ENCODE data around the gene DDIT3. TPM values are rescaled to one million over a fixed set of nuclear protein-coding genes. Genes with fewer than 3 reads are reported as not detected.

DDIT3 gene
- total RNA-seq, 2 experiments from 2014 or later, result 15.3 to 15.9 TPM

DNA sequence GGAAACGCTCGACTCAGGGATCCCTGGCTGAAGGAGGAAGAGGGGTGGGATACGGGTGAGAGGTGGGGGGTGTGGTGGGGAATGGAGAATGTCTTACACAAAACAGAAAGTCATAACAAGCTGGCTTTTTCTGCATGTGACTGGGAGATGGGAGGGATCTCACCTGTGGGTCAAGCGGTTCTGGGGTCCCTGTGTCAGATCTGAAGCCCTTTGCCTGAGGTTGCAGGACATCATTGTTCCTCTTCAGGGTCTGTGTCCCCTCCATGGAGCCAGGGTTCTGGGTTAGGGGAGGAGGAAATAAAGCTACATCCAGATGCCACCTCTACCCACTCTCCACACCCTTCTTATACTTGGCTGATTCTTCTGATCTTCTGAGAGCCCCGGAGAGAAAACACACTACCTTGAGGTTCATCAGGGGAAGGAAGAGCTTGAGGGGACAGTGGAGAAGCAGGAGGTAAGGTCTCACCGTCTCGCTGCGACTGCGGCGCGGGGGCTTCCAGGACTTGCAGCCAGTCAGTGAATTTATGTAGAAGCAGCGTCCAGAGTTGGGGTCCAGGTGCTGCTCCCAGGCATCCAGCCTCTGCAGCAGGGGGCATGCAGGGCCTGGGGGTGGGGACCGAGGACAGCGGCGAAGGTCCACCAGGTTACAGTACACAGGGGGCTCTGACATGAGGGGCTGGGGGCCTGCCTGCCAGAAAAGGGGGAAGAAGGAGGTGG lies 43.2 kb downstream of the DDIT3 start:
- CTCF ChIA-PET, result interaction anchor here (0.5 to 12.4 kb wide), 22 partner anchors 10 to 265 kb away, joined by 3 to 193 read pairs (median 4); partner anchors contain the start of genes GLI1, MARS1 and OS9
- Mint-ChIP-seq H3K4me1 (peaks cover 66% of the 10 kb centered on the region), H3K9me3 (ENCODE audit: low read depth) (no peaks in the 10 kb centered on the region), H3K4me3 (peak overlapping the region; percentile 89), H3K27me3 (no peaks in the 10 kb centered on the region), H3K27ac (peak overlapping the region; percentile 100), H3K36me3 (peaks cover 48% of the 10 kb centered on the region)
- ATAC-seq, result no peak
- DNase-seq, result no peak

- DNase-seq (peak; percentile 89), ATAC-seq (peak; percentile 25)
- CTCF ChIA-PET, result interaction anchor here (0.5 to 12.4 kb wide), 20 partner anchors 10 to 236 kb away, joined by 3 to 193 read pairs (median 4); partner anchors contain the start of genes GLI1, MARS1 and OS9
- H3K4me1 Mint-ChIP-seq, result peaks cover 62% of the 10 kb centered on the region
- H3K36me3 Mint-ChIP-seq, result peaks cover 52% of the 10 kb centered on the region
- peak overlapping the region; percentile 100 for H3K27ac Mint-ChIP-seq
- H3K27me3 Mint-ChIP-seq, result no peaks in the 10 kb centered on the region
- H3K9me3 Mint-ChIP-seq (ENCODE audit: low read depth), result no peaks in the 10 kb centered on the region
- H3K4me3 Mint-ChIP-seq, result peak overlapping the region; percentile 89
These were observed 43.9 kb downstream of the DDIT3 start for GRCh38 chr12:57476162-57476992.

DNA sequence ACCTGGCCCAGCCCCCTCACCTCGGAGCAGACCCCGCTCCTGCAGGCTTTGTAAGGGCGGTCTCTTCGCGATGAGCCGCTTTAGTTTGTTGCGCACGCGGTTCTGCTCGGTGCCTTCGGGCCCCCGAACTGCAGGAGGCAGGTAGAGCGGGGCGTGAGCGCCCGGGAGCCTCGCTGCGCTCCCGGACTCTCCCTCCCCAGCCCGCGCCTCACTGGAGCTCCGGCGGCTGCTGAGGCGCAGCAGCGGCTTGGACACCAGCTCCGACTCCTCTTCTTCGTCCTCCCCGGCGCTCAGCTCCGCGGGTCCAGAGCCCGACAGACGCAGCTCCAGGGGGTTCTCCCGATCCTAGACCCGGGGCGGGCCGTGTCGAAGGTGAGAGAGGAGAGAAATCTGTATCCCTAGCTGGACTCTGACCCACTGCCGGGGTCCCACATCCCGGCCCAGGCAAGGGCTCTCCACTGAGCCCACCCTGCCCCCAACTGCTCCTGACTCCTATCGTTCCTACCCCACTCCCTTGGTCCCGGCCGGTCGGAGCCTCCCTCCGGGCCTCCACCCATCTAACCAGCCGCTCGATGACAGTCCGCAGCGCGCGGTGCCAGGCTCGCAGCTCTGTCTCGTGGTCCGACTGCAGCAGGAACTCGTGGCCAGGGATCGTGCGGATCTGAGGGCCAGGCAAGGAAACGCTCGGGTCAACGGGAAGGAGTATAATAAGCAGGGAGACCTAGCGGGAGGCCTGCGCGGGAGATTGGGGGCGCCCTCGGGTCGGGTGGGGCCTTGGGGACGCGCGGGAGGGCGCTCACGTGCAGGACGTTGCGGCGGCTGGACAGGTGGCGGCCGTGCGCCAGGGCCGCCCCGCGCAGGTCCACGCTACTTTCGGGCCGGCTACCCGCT lies 44.8 kb downstream of the DDIT3 start:
- H3K27ac Mint-ChIP-seq, result peak overlapping the region; percentile 54
- H3K9me3 Mint-ChIP-seq (ENCODE audit: low read depth), result no peaks in the 10 kb centered on the region
- peaks cover 52% of the 10 kb centered on the region for H3K36me3 Mint-ChIP-seq
- CTCF ChIA-PET, result interaction anchor here (0.7 to 12.4 kb wide), 15 partner anchors 10 to 233 kb away, joined by 3 to 193 read pairs (median 5); partner anchors contain the start of genes GLI1 and MARS1
- H3K27me3 Mint-ChIP-seq, result no peaks in the 10 kb centered on the region
- ATAC-seq (no peak), DNase-seq (no peak)
- peak overlapping the region; percentile 89 for H3K4me3 Mint-ChIP-seq
- peaks cover 55% of the 10 kb centered on the region for H3K4me1 Mint-ChIP-seq

- Mint-ChIP-seq H3K4me1 (peaks cover 50% of the 10 kb centered on the region), H3K36me3 (peaks cover 54% of the 10 kb centered on the region)
- CTCF ChIA-PET, result interaction anchor here (0.7 to 12.4 kb wide), 6 partner anchors 11 to 232 kb away, joined by 3 to 193 read pairs (median 4); partner anchors contain the start of gene GLI1
These were observed 45.5 kb downstream of the DDIT3 start for GRCh38 chr12:57474862-57475261.

GRCh38 chr12:57474430-57474829 lies 45.9 kb downstream of the DDIT3 start:
- peak overlapping the region; percentile 20 for H3K27ac Mint-ChIP-seq
- H3K4me3 Mint-ChIP-seq, result peak overlapping the region; percentile 39
- ATAC-seq (no peak), DNase-seq (no peak)
- no peaks in the 10 kb centered on the region for H3K9me3 Mint-ChIP-seq (ENCODE audit: low read depth)
- peaks cover 58% of the 10 kb centered on the region for H3K36me3 Mint-ChIP-seq
- H3K27me3 Mint-ChIP-seq, result no peaks in the 10 kb centered on the region
- CTCF ChIA-PET, result interaction anchor here (1.0 to 12.4 kb wide), 3 partner anchors 12 to 18 kb away, joined by 3 to 193 read pairs (median 4); partner anchors contain the start of gene GLI1
- H3K4me1 Mint-ChIP-seq, result peaks cover 48% of the 10 kb centered on the region

More at GRCh38 chr12:57474862-57475261, 45.5 kb downstream of the DDIT3 start:
- H3K9me3 Mint-ChIP-seq (ENCODE audit: low read depth), result no peaks in the 10 kb centered on the region
- H3K4me3 Mint-ChIP-seq, result peak overlapping the region; percentile 39
- no peaks in the 10 kb centered on the region for H3K27me3 Mint-ChIP-seq
- ATAC-seq, result no peak
- no peak for DNase-seq
- peak overlapping the region; percentile 16 for H3K27ac Mint-ChIP-seq

- Mint-ChIP-seq H3K9me3 (ENCODE audit: low read depth) (no peaks in the 10 kb centered on the region), H3K36me3 (peaks cover 62% of the 10 kb centered on the region), H3K4me1 (peaks cover 46% of the 10 kb centered on the region), H3K27ac (no peak overlapping the region), H3K27me3 (no peaks in the 10 kb centered on the region), H3K4me3 (peak overlapping the region; percentile 39)
- CTCF ChIA-PET, result interaction anchor here (1.0 to 12.4 kb wide), 2 partner anchors 12 to 18 kb away, joined by 3 to 193 read pairs; partner anchors contain the start of gene GLI1
- DNase-seq, result no peak
- no peak for ATAC-seq
These were observed 46.4 kb downstream of the DDIT3 start for GRCh38 chr12:57473886-57474285.

GRCh38 chr12:57473392-57473791 lies 46.9 kb downstream of the DDIT3 start:
- CTCF ChIA-PET, result interaction anchor here (12.4 kb wide), 1 partner anchor 11 kb away, joined by 193 read pairs; the partner anchor contains the start of gene GLI1
- H3K4me3 Mint-ChIP-seq, result no peak overlapping the region
- ATAC-seq, result no peak
- no peaks in the 10 kb centered on the region for H3K9me3 Mint-ChIP-seq (ENCODE audit: low read depth)
- DNase-seq, result no peak
- peaks cover 59% of the 10 kb centered on the region for H3K36me3 Mint-ChIP-seq
- no peaks in the 10 kb centered on the region for H3K27me3 Mint-ChIP-seq
- no peak overlapping the region for H3K27ac Mint-ChIP-seq
- peaks cover 41% of the 10 kb centered on the region for H3K4me1 Mint-ChIP-seq

DNA sequence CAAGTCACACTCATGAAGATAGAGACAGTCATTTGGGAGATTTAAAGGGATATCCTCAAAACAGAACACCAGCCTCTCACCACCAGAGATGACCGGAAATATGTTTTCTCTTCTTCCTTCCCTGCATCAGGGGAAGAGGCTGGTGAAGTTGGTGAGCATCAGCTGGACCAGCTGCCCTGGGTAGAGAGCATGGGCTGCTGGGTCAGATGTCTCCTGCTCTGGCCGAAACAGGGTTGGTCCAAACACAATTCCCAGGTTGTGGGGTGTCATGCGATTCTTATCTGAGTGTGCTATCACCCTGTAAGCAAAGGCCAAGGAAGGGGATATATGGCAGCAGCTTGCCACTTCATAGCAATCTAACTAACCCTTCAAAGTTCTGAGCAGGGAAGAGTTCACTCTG lies 47.9 kb downstream of the DDIT3 start:
- Mint-ChIP-seq H3K27ac (no peak overlapping the region), H3K4me1 (peaks cover 36% of the 10 kb centered on the region), H3K9me3 (ENCODE audit: low read depth) (no peaks in the 10 kb centered on the region), H3K4me3 (no peak overlapping the region), H3K36me3 (peaks cover 56% of the 10 kb centered on the region), H3K27me3 (no peaks in the 10 kb centered on the region)
- ATAC-seq, result no peak
- CTCF ChIA-PET, result interaction anchor here (12.4 kb wide), 1 partner anchor 10 kb away, joined by 193 read pairs; the partner anchor contains the start of gene GLI1
- DNase-seq, result no peak

DNA sequence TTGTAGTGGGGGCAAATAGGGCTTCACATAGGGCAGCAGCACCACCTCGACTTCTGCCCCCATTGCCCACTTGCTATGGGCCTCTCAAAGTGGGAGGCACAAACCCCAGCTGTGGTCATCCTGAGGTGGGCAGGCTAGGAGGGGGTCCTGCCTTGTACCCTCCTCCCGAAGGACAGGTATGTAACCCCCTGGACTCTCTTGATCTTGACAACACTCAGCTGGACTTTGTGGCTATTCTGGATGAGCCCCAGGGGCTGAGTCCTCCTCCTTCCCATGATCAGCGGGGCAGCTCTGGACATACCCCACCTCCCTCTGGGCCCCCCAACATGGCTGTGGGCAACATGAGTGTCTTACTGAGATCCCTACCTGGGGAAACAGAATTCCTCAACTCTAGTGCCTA lies 48.7 kb downstream of the DDIT3 start:
- DNase-seq, result no peak
- Mint-ChIP-seq H3K4me1 (peaks cover 36% of the 10 kb centered on the region), H3K36me3 (peaks cover 49% of the 10 kb centered on the region), H3K9me3 (ENCODE audit: low read depth) (no peaks in the 10 kb centered on the region), H3K27ac (no peak overlapping the region), H3K27me3 (no peaks in the 10 kb centered on the region), H3K4me3 (no peak overlapping the region)
- CTCF ChIA-PET, result interaction anchor here (12.4 kb wide), 1 partner anchor 9 kb away, joined by 193 read pairs; the partner anchor contains the start of gene GLI1
- ATAC-seq, result no peak

DNA sequence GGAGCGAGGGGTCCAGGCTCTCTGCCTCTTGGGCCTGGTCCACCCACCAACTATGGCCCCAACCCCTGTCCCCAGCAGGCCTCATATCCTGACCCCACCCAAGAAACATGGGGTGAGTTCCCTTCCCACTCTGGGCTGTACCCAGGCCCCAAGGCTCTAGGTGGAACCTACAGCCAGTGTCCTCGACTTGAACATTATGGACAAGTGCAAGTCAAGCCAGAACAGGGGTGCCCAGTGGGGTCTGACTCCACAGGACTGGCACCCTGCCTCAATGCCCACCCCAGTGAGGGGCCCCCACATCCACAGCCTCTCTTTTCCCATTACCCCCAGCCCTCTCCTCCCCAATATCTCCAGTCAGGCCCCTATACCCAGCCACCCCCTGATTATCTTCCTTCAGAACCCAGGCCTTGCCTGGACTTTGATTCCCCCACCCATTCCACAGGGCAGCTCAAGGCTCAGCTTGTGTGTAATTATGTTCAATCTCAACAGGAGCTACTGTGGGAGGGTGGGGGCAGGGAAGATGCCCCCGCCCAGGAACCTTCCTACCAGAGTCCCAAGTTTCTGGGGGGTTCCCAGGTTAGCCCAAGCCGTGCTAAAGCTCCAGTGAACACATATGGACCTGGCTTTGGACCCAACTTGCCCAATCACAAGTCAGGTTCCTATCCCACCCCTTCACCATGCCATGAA lies 49.2 kb downstream of the DDIT3 start:
- no peaks in the 10 kb centered on the region for H3K9me3 Mint-ChIP-seq (ENCODE audit: low read depth)
- no peak overlapping the region for H3K4me3 Mint-ChIP-seq
- DNase-seq, result no peak
- H3K36me3 Mint-ChIP-seq, result peaks cover 44% of the 10 kb centered on the region
- ATAC-seq, result no peak
- no peaks in the 10 kb centered on the region for H3K27me3 Mint-ChIP-seq
- CTCF ChIA-PET, result interaction anchor here (12.4 kb wide), 1 partner anchor 9 kb away, joined by 193 read pairs; the partner anchor contains the start of gene GLI1
- no peak overlapping the region for H3K27ac Mint-ChIP-seq
- peaks cover 34% of the 10 kb centered on the region for H3K4me1 Mint-ChIP-seq

- CTCF ChIA-PET, result interaction anchor here (1.2 kb wide), 1 partner anchor 10 kb away, joined by 3 read pairs; the partner anchor contains the start of gene ARHGAP9
- Mint-ChIP-seq H3K36me3 (peaks cover 40% of the 10 kb centered on the region), H3K27ac (no peak overlapping the region), H3K27me3 (no peaks in the 10 kb centered on the region), H3K4me3 (no peak overlapping the region), H3K4me1 (peaks cover 28% of the 10 kb centered on the region), H3K9me3 (ENCODE audit: low read depth) (no peaks in the 10 kb centered on the region)
- DNase-seq (no peak), ATAC-seq (no peak)
These were observed 49.9 kb downstream of the DDIT3 start for GRCh38 chr12:57470286-57470969.
